Fibroblast of lung (primary cell): ENCODE results near the gene MYO19. TPM values are rescaled to one million over a fixed set of nuclear protein-coding genes. Genes with fewer than 3 reads are reported as not detected.

ENCODE experiments used
- DNase-seq, 2 donors: peaks; one replicate each; pipeline versions ENCODE4 v3.0.0 to v3.0.0-alpha.2; 2010; ENCODE audit warnings: low read depth in 2 of 2
- H2AFZ ChIP-seq: 2 replicates; pipeline ENCODE4 v1.5.1; 2012; ENCODE audit warnings: low read length, control low read depth, inconsistent platforms
- H3K27ac ChIP-seq: 2 replicates; pipeline ENCODE4 v1.5.1; 2011; ENCODE audit warnings: low read length, control low read depth; ENCODE audit not compliant: insufficient read depth
- H3K27me3 ChIP-seq: 2 replicates; pipeline ENCODE4 v1.5.1; 2011; ENCODE audit warnings: mild to moderate bottlenecking, low read length; ENCODE audit not compliant: control insufficient read depth, insufficient read depth
- H3K36me3 ChIP-seq: 2 replicates; pipeline ENCODE4 v1.5.1; 2011; ENCODE audit warnings: low read length; ENCODE audit not compliant: control insufficient read depth, insufficient read depth
- H3K4me1 ChIP-seq: 2 replicates; pipeline ENCODE4 v1.5.1; 2011; ENCODE audit warnings: low read length; ENCODE audit not compliant: control insufficient read depth, insufficient read depth; ENCODE audit errors: extremely low read depth
- H3K4me2 ChIP-seq: 2 replicates; pipeline ENCODE4 v1.5.1; 2011; ENCODE audit warnings: low read length, control low read depth; ENCODE audit not compliant: insufficient read depth; ENCODE audit errors: extremely low read depth
- H3K4me3 ChIP-seq, 4 experiments: fragments of 200-600 bp in 1 of 4; sonication (generic) in 1 of 4; replicated peaks in 1 of 4; 2 replicates each; pipeline ENCODE4 v1.5.1; 2011 to 2016; ENCODE audit warnings: low read length in 4 of 4, low read depth in 3 of 4, mild to moderate bottlenecking in 3 of 4, control low read depth in 2 of 4, inconsistent platforms in 1 of 4, mixed read lengths in 1 of 4; ENCODE audit not compliant: insufficient read depth in 1 of 4; ENCODE audit errors: control extremely low read depth in 1 of 4
- H3K79me2 ChIP-seq: 2 replicates; pipeline ENCODE4 v1.5.1; 2012; ENCODE audit warnings: mild to moderate bottlenecking, low read length, inconsistent platforms; ENCODE audit not compliant: control insufficient read depth, insufficient read depth
- H3K9ac ChIP-seq: 2 replicates; pipeline ENCODE4 v1.5.1; 2011; ENCODE audit warnings: mild to moderate bottlenecking, low read length, control low read depth; ENCODE audit not compliant: insufficient read depth
- H3K9me3 ChIP-seq: 2 replicates; pipeline ENCODE4 v1.5.1; 2012; ENCODE audit warnings: low read depth, low read length; ENCODE audit not compliant: control insufficient read depth, insufficient read depth
- H4K20me1 ChIP-seq: 2 replicates; pipeline ENCODE4 v1.5.1; 2011; ENCODE audit warnings: low read length; ENCODE audit not compliant: control insufficient read depth, insufficient read depth; ENCODE audit errors: extremely low read depth
- CTCF ChIP-seq, 2 donors: IDR thresholded peaks in 1 of 2; conservative IDR thresholded peaks in 1 of 2; 1 replicate in 1 of 2; 2 replicates in 1 of 2; pipeline ENCODE4 v1.5.1; 2011 to 2012; ENCODE audit warnings: low read length in 2 of 2, control low read depth in 1 of 2, inconsistent platforms in 1 of 2, low read depth in 1 of 2, mild to moderate bottlenecking in 1 of 2
- EZH2 ChIP-seq: IDR thresholded peaks from 2 replicates; pipeline ENCODE4 v1.5.1; 2012; ENCODE audit warnings: low read length, control low read depth, mild to moderate bottlenecking; ENCODE audit errors: missing control alignments
- polyA plus RNA-seq, 2 donors: library from polyadenylated mRNA; depleted of rRNA in 1 of 2; stranded (reverse) in 1 of 2; unstranded in 1 of 2; fragments of >200 nt; gene quantifications; 2 replicates each; pipeline ENCODE4 v1.2.1, GENCODE V29; 2011 to 2012; ENCODE audit warnings: missing spikeins in 1 of 2
- total RNA-seq: library from RNA; depleted of rRNA; stranded (reverse); fragments of >200 nt; gene quantifications from 2 replicates; pipeline ENCODE4 v1.2.1, GENCODE V29; 2014

MYO19 gene
- total and polyA plus RNA-seq, 2 donors (not counting 1 experiment from before 2014, with no cell fraction given), result 18.7 to 31.5 TPM

GRCh38 chr17:36501963-36502362 is 32.7 kb downstream of the MYO19 start:
- no peak overlapping the region for H3K4me3 ChIP-seq
- H3K4me2 ChIP-seq, result no peak overlapping the region
- H3K36me3 ChIP-seq, result peaks cover 22% of the 10 kb centered on the region
- H2AFZ ChIP-seq, result no peak overlapping the region
- no peak for TF ChIP-seq CTCF (conservative IDR thresholded peaks at IDR 0.05 in 1 of 2, IDR thresholded peaks at IDR 0.05 in 1 of 2; ENCODE audit: low read depth in 1 of 2, low read length in 2 of 2)
- no peak for TF ChIP-seq EZH2
- H3K27ac ChIP-seq, result no peak overlapping the region
- no peaks in the 10 kb centered on the region for H3K27me3 ChIP-seq
- no peaks in the 10 kb centered on the region for H4K20me1 ChIP-seq
- no peaks in the 10 kb centered on the region for H3K9me3 ChIP-seq
- H3K79me2 ChIP-seq, result no peaks in the 10 kb centered on the region
- H3K9ac ChIP-seq, result no peak overlapping the region
- H3K4me1 ChIP-seq, result no peaks in the 10 kb centered on the region
- DNase-seq, result no peak

DNA sequence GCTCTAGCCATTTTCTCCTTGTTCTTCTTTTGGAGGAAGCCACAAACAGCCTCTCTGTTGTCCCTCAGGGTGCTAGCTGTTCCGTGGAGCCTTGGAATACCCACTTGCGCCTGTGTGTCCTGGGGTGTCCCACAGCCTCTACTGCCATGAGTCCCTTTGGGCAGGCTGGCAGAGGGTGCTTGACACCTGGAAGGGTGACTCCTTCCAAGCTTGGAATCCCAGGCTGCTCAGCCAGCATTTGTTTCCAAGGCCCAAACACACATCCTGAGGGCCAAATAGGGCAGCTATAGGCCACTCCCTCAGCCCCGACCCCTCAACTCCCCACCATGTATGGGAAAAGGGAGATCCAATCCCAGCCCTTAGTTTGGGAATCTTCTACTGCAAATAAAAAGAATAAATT is 33.3 kb downstream of the MYO19 start:
- Histone ChIP-seq H3K4me1 (no peaks in the 10 kb centered on the region), H3K4me2 (no peak overlapping the region), H2AFZ (no peak overlapping the region), H3K9ac (no peak overlapping the region), H3K27me3 (no peaks in the 10 kb centered on the region), H3K27ac (no peak overlapping the region), H3K4me3 (no peak overlapping the region), H3K36me3 (peaks cover 20% of the 10 kb centered on the region), H3K79me2 (no peaks in the 10 kb centered on the region), H3K9me3 (no peaks in the 10 kb centered on the region), H4K20me1 (no peaks in the 10 kb centered on the region)
- DNase-seq, result no peak
- TF ChIP-seq CTCF (conservative IDR thresholded peaks at IDR 0.05 in 1 of 2, IDR thresholded peaks at IDR 0.05 in 1 of 2; ENCODE audit: low read depth in 1 of 2, low read length in 2 of 2), result no peak
- TF ChIP-seq EZH2, result no peak

- no peak overlapping the region for H3K9ac ChIP-seq
- DNase-seq, result no peak
- H3K36me3 ChIP-seq, result peaks cover 22% of the 10 kb centered on the region
- no peak overlapping the region for H3K27ac ChIP-seq
- no peaks in the 10 kb centered on the region for H4K20me1 ChIP-seq
- TF ChIP-seq CTCF (conservative IDR thresholded peaks at IDR 0.05 in 1 of 2, IDR thresholded peaks at IDR 0.05 in 1 of 2; ENCODE audit: low read depth in 1 of 2, low read length in 2 of 2) (no peak), EZH2 (no peak)
- H3K9me3 ChIP-seq, result no peaks in the 10 kb centered on the region
- no peak overlapping the region for H3K4me3 ChIP-seq
- no peak overlapping the region for H3K4me2 ChIP-seq
- no peaks in the 10 kb centered on the region for H3K79me2 ChIP-seq
- no peak overlapping the region for H2AFZ ChIP-seq
- peaks cover 3% of the 10 kb centered on the region for H3K4me1 ChIP-seq
- no peaks in the 10 kb centered on the region for H3K27me3 ChIP-seq
Measured at GRCh38 chr17:36500745-36501225, 33.9 kb downstream of the MYO19 start.
